HUES48 (cell line): ENCODE results near the gene STPG1.

ENCODE experiments used
- H3K27ac ChIP-seq: one replicate; pipeline ENCODE4 v1.7.0; 2013; ENCODE audit warnings: low read depth, low read length, inconsistent platforms
- H3K27me3 ChIP-seq: 2 replicates; pipeline ENCODE4 v1.6.1; 2013; ENCODE audit warnings: mild to moderate bottlenecking, low read length; ENCODE audit not compliant: control insufficient read depth, insufficient read depth
- H3K36me3 ChIP-seq: 2 replicates; pipeline ENCODE4 v1.6.1; 2013; ENCODE audit warnings: low read length; ENCODE audit not compliant: control insufficient read depth, insufficient read depth
- H3K4me1 ChIP-seq: 2 replicates; pipeline ENCODE4 v1.6.1; 2013; ENCODE audit warnings: mild to moderate bottlenecking, low read length; ENCODE audit not compliant: control insufficient read depth, insufficient read depth
- H3K4me3 ChIP-seq: 2 replicates; pipeline ENCODE4 v1.5.1; 2013; ENCODE audit warnings: mild to moderate bottlenecking, low read depth, low read length
- H3K9ac ChIP-seq: 2 replicates; pipeline ENCODE4 v1.6.1; 2013; ENCODE audit warnings: mild to moderate bottlenecking, low read depth, low read length, moderate library complexity
- H3K9me3 ChIP-seq: 2 replicates; pipeline ENCODE4 v1.6.1; 2013; ENCODE audit warnings: low read length; ENCODE audit not compliant: control insufficient read depth, insufficient read depth

The STPG1 gene

DNA sequence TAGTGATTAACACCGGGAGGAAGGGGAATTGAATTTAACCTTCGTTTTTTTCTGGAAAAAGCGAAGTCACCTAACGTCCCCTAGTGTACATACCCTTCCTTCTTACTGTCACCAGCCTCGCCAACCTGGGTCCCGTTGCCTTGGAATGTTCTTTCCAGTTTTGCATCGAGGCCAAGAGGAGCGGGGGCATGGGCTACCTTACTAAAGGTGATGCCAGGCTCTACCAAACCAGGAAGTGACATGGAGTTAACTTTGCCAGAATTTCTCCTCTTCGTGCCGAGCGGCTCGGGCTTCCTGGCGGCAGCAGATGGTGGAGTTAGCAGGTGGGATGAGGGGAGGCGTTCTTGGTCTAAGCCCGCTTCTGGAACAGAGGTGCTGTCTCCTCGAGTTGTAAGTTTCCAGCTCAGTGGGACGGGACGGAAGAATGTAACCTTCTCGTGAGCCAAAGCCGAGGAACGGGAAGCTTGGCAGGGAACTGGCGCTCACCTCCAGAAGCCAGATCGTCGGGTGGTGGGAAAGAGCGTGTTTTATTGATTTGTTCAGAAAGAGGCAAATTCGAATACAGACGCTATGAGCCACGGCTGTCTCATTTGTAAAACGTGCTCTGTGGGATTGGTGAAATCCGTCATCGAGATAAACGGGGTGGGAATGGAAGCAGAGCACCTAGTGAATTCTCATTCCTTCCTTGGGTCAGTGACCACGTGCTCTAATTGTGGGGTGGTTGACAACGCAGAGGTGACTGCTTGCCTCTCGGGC, 2.5 kb upstream of the STPG1 start:
- no peak overlapping the region for H3K27ac ChIP-seq

GRCh38 chr1:24415334-24415909, 1.8 kb upstream of the STPG1 start, which contains the start of gene NIPAL3:
Gene NIPAL3 (plus strand): TSS chr1:24415802. CDS start chr1:24419548, 3,746 bp downstream.
- Histone ChIP-seq H3K27ac (peak within 1 kb of the TSS; percentile 57), H3K9ac (no peak within 1 kb of the TSS), H3K4me1 (peaks cover 12% of the 10 kb centered on the region), H3K9me3 (no peaks in the 10 kb centered on the region), H3K27me3 (no peaks in the 10 kb centered on the region), H3K36me3 (no peaks in the 10 kb centered on the region), H3K4me3 (peak within 1 kb of the TSS; percentile 74)

More for the DNA sequence above, 2.5 kb upstream of the STPG1 start:
- peak overlapping the region; percentile 74 for H3K4me3 ChIP-seq
- peaks cover 12% of the 10 kb centered on the region for H3K4me1 ChIP-seq
- no peak overlapping the region for H3K9ac ChIP-seq
- no peaks in the 10 kb centered on the region for H3K27me3 ChIP-seq
- no peaks in the 10 kb centered on the region for H3K36me3 ChIP-seq
- no peaks in the 10 kb centered on the region for H3K9me3 ChIP-seq

DNA sequence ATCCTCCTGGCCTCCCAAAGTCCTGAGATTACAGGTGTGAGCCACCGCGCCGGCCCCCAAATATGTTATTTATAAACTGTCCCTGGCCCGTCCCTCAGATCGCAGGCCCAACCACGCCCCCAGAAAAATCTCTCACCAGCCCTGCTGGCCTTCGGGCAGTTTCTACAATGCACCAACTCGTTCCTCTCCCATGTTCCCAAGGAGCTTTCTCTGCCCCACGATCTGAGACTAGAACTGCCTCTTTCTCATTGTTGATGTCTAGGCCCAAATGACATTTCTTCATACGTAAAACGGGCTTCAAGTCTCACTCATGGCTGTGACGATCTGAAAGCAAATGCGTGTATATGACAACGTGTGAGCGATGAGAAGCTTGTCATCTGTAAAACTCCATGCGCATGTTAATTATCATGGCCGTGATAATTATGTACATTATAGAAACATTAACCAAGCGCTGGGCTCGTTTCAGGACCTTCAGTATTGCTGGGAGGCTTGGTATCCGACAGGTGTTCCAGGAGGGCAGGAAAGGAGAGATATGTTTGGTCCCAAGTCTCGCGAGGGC, 1.3 kb upstream of the STPG1 start:
- H3K27me3 ChIP-seq: no peaks in the 10 kb centered on the region
- peaks cover 12% of the 10 kb centered on the region for H3K4me1 ChIP-seq
- no peak overlapping the region for H3K9ac ChIP-seq
- H3K36me3 ChIP-seq: no peaks in the 10 kb centered on the region
- H3K27ac ChIP-seq: peak overlapping the region; percentile 57
- peak overlapping the region; percentile 28 for H3K4me3 ChIP-seq
- no peaks in the 10 kb centered on the region for H3K9me3 ChIP-seq

DNA sequence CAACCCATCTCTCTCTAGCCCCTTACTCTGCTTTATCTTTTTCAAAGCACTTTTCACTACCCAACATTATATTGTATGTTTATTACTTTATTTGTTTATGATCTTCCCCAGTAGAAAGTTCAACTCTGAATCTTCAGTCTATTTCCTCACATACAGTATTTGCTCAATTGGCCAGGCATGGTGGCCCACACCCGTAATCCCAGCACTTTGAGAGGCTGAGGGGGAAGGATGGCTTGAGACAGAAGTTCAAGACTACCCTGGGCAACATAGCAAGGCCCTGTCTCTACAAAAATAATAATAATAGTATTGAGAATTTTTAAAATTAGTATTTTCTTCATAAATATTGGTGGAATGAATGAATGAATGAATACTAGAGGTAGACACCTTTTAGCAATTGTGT, 1.2 kb downstream of the STPG1 start:
- peak overlapping the region; percentile 96; the same call in 1 of the 2 replicates for H3K4me3 ChIP-seq
- H3K36me3 ChIP-seq: no peaks in the 10 kb centered on the region
- H3K27ac ChIP-seq: no peak overlapping the region
- H3K4me1 ChIP-seq: peaks cover 12% of the 10 kb centered on the region
- H3K9me3 ChIP-seq: no peaks in the 10 kb centered on the region
- no peaks in the 10 kb centered on the region for H3K27me3 ChIP-seq
- no peak overlapping the region for H3K9ac ChIP-seq

GRCh38 chr1:24411963-24412362, 1.6 kb downstream of the STPG1 start:
- H3K4me1 ChIP-seq: peaks cover 12% of the 10 kb centered on the region
- H3K27me3 ChIP-seq: no peaks in the 10 kb centered on the region
- H3K36me3 ChIP-seq: no peaks in the 10 kb centered on the region
- H3K27ac ChIP-seq: no peak overlapping the region
- H3K9ac ChIP-seq: no peak overlapping the region
- H3K4me3 ChIP-seq: no peak overlapping the region
- no peaks in the 10 kb centered on the region for H3K9me3 ChIP-seq

DNA sequence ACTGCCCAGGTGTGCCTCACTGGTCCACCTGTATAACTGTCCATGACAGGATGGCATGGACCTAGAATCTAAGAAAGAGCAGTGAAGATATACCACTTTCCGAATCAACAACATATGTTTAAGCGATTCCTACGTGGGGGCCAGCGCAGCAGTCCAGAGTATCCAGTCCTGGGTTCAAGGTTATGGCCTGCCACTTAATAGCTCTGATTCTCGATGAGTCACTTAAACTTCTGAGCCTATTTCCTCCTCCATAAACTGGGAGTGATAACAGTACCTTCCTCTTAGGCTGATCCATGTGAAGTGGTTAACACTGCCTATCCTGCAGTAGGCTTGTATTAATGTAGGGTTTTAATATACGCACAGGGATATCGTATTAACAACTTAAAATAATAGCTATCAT, 2.8 kb downstream of the STPG1 start:
- H3K27ac ChIP-seq: no peak overlapping the region

GRCh38 chr1:24409535-24409934, 4.0 kb downstream of the STPG1 start:
- H3K36me3 ChIP-seq: no peaks in the 10 kb centered on the region
- H3K27ac ChIP-seq: no peak overlapping the region
- H3K27me3 ChIP-seq: no peaks in the 10 kb centered on the region
- H3K9ac ChIP-seq: no peak overlapping the region
- H3K9me3 ChIP-seq: no peaks in the 10 kb centered on the region
- H3K4me1 ChIP-seq: no peaks in the 10 kb centered on the region
- H3K4me3 ChIP-seq: no peak overlapping the region

More for the DNA sequence above, 2.8 kb downstream of the STPG1 start:
- no peaks in the 10 kb centered on the region for H3K27me3 ChIP-seq
- H3K9me3 ChIP-seq: no peaks in the 10 kb centered on the region
- H3K9ac ChIP-seq: no peak overlapping the region
- H3K4me1 ChIP-seq: peaks cover 5% of the 10 kb centered on the region
- H3K4me3 ChIP-seq: no peak overlapping the region
- no peaks in the 10 kb centered on the region for H3K36me3 ChIP-seq

- no peak overlapping the region for H3K4me3 ChIP-seq
- no peaks in the 10 kb centered on the region for H3K9me3 ChIP-seq
Measured at GRCh38 chr1:24406788-24407187, 6.8 kb downstream of the STPG1 start.

GRCh38 chr1:24403806-24404205, 9.8 kb downstream of the STPG1 start:
- Histone ChIP-seq H3K9me3 (no peaks in the 10 kb centered on the region), H3K4me1 (no peaks in the 10 kb centered on the region), H3K27me3 (no peaks in the 10 kb centered on the region), H3K27ac (no peak overlapping the region), H3K36me3 (peaks cover 17% of the 10 kb centered on the region), H3K4me3 (no peak overlapping the region), H3K9ac (no peak overlapping the region)

More at GRCh38 chr1:24406788-24407187, 6.8 kb downstream of the STPG1 start:
- H3K27ac ChIP-seq: no peak overlapping the region
- no peak overlapping the region for H3K9ac ChIP-seq
- no peaks in the 10 kb centered on the region for H3K27me3 ChIP-seq
- H3K36me3 ChIP-seq: no peaks in the 10 kb centered on the region
- H3K4me1 ChIP-seq: no peaks in the 10 kb centered on the region

DNA sequence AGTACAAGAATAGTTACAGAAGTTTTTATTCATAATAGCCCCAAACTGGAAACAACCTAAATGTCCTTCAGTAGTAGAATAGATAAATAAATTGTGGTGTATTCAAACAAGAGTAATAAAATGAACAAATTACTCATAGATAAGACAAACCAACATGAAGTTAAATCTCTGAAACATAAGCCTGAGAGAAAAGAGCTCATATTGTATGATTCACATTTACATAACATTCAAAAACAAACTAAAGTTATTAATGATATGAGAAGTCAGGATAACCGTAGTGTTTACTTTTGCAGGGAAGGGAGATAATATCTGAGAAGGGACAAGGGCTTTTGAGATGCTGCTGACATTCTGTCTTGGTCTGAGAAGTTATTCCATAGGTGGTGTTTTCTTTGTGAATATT, 13.5 kb downstream of the STPG1 start:
- Histone ChIP-seq H3K27ac (no peak overlapping the region), H3K4me3 (no peak overlapping the region), H3K36me3 (peaks cover 17% of the 10 kb centered on the region), H3K9ac (no peak overlapping the region), H3K9me3 (no peaks in the 10 kb centered on the region), H3K4me1 (no peaks in the 10 kb centered on the region), H3K27me3 (no peaks in the 10 kb centered on the region)

GRCh38 chr1:24393892-24394291, 19.7 kb downstream of the STPG1 start:
- Histone ChIP-seq H3K36me3 (no peaks in the 10 kb centered on the region), H3K27ac (no peak overlapping the region), H3K9me3 (no peaks in the 10 kb centered on the region), H3K4me3 (no peak overlapping the region), H3K9ac (no peak overlapping the region), H3K4me1 (peaks cover 24% of the 10 kb centered on the region), H3K27me3 (no peaks in the 10 kb centered on the region)
